ENCODE results near the gene IL6ST. TPM values are rescaled to one million over a fixed set of nuclear protein-coding genes. Genes with fewer than 3 reads are reported as not detected.
"Not testable (repeated sequence)": the region's sequence is repeated elsewhere in the genome, so short reads cannot be mapped to it uniquely, and the experiment has no call there.

IL6ST gene
- 100 to 1,000 TPM in 2 of 4 donors, 10 to 100 TPM in 2; 53.6 to 116 (median 84.6) TPM for total RNA-seq

- peak within 1 kb of the TSS; percentile 84 for H3K4me3 ChIP-seq (ENCODE audit: low read depth, poor library complexity, severe bottlenecking)
- WGBS, 2 donors, result 0% methylated on average over 22 to 46 of the region's 48 CpGs
- TF ChIP-seq POLR2A (IDR thresholded peaks at IDR 0.05), result peak in 1 of 2 donors; percentile 50
- TF ChIP-seq CTCF (IDR thresholded peaks at IDR 0.05), result no peak
- intact Hi-C loops (cut with DNase I; ENCODE audit: low total_unique reads), result no loop called here
- peak in 1 of 2 donors; percentile 53 for DNase-seq (ENCODE audit: low spot score in 2 of 2)
Observed at GRCh38 chr5:55994495-55994997, at the start of gene IL6ST. Gene IL6ST, minus strand, starts transcription at chr5:55994963. Its CDS starts 18,685 bp downstream, at chr5:55976278.

- no peak for DNase-seq (ENCODE audit: low spot score in 2 of 2)
- intact Hi-C loops (cut with DNase I; ENCODE audit: low total_unique reads), result no loop called here
- WGBS, 2 donors, result 75 to 82% methylated on average over 2 of the region's 2 CpGs
- TF ChIP-seq CTCF (IDR thresholded peaks at IDR 0.05), result no peak
- no peak for TF ChIP-seq POLR2A (IDR thresholded peaks at IDR 0.05)
- no peak overlapping the region for H3K4me3 ChIP-seq (ENCODE audit: low read depth, poor library complexity, severe bottlenecking)
Observed at GRCh38 chr5:56039985-56040384, 45.2 kb upstream of the IL6ST start.

- H3K4me3 ChIP-seq (ENCODE audit: low read depth, poor library complexity, severe bottlenecking); intact Hi-C loops (cut with DNase I; ENCODE audit: low total_unique reads); DNase-seq (ENCODE audit: low spot score in 2 of 2): not testable (repeated sequence)
- 89% methylated on average over 5 to 6 of the region's 6 CpGs for WGBS, 2 donors
Observed at GRCh38 chr5:56038206-56038605, 43.4 kb upstream of the IL6ST start.

- DNase-seq (ENCODE audit: low spot score in 2 of 2), result no peak
- intact Hi-C loops (cut with DNase I; ENCODE audit: low total_unique reads), result no loop called here
- 58 to 60% methylated on average over 4 of the region's 4 CpGs for WGBS, 2 donors
- no peak overlapping the region for H3K4me3 ChIP-seq (ENCODE audit: low read depth, poor library complexity, severe bottlenecking)
- TF ChIP-seq CTCF (IDR thresholded peaks at IDR 0.05), result no peak
- TF ChIP-seq POLR2A (IDR thresholded peaks at IDR 0.05), result no peak
Observed at GRCh38 chr5:56037531-56038010, 42.8 kb upstream of the IL6ST start.

GRCh38 chr5:56035394-56035793 is 40.6 kb upstream of the IL6ST start:
- H3K4me3 ChIP-seq (ENCODE audit: low read depth, poor library complexity, severe bottlenecking); intact Hi-C loops (cut with DNase I; ENCODE audit: low total_unique reads); DNase-seq (ENCODE audit: low spot score in 2 of 2): not testable (repeated sequence)
- whole genome bisulfite sequencing, 2 donors, result 97 to 100% methylated on average over 10 to 11 of the region's 21 CpGs

GRCh38 chr5:56029871-56030630 is 35.3 kb upstream of the IL6ST start:
- intact Hi-C loops (cut with DNase I; ENCODE audit: low total_unique reads); DNase-seq (ENCODE audit: low spot score in 2 of 2); H3K4me3 ChIP-seq (ENCODE audit: low read depth, poor library complexity, severe bottlenecking): not testable (repeated sequence)
- WGBS, 2 donors, result 89 to 96% methylated on average over 7 of the region's 7 CpGs

GRCh38 chr5:56029457-56029856 is 34.7 kb upstream of the IL6ST start:
- intact Hi-C loops (cut with DNase I; ENCODE audit: low total_unique reads), result no loop called here
- no peak for DNase-seq (ENCODE audit: low spot score in 2 of 2)
- no peak for TF ChIP-seq POLR2A (IDR thresholded peaks at IDR 0.05)
- no peak for TF ChIP-seq CTCF (IDR thresholded peaks at IDR 0.05)
- H3K4me3 ChIP-seq (ENCODE audit: low read depth, poor library complexity, severe bottlenecking), result no peak overlapping the region
